HEK293 (cell line): ENCODE data around the gene RTP5.

Experiments
- CTCF ChIA-PET: fragments of 350-600 bp; formaldehyde crosslinking; extraction: SDS; loops from one replicate; lab custom pipeline; 2021; ENCODE audit warnings: antibody characterized with exemption; lab: Yijun Ruan, JAX
- POLR2A ChIA-PET: fragments of 300-600 bp; formaldehyde crosslinking; extraction: SDS; loops from one replicate; lab custom pipeline; 2020; ENCODE audit warnings: antibody characterized with exemption, inconsistent platforms; lab: Yijun Ruan, JAX
- H3K27ac ChIP-seq: fragments of 200-500 bp; sonication (Bioruptor generic); 2 replicates; pipeline ENCODE4 v1.5.1; 2014; ENCODE audit warnings: low read depth, low read length, control low read depth, inconsistent platforms; ENCODE audit errors: extremely low read depth
- H3K36me3 ChIP-seq, 2 experiments: fragments of 200-500 bp in 1 of 2; sonication (Bioruptor generic) in 1 of 2; 1 replicate in 1 of 2; 2 replicates in 1 of 2; pipeline ENCODE4 v1.5.1; 2014 to 2017; ENCODE audit warnings: inconsistent platforms in 2 of 2, low read length in 2 of 2; ENCODE audit not compliant: control insufficient read depth in 2 of 2, insufficient read depth in 1 of 2
- H3K4me1 ChIP-seq: fragments of 200-500 bp; sonication (Bioruptor generic); 2 replicates; pipeline ENCODE4 v1.5.1; 2014; ENCODE audit warnings: mild to moderate bottlenecking, low read length, inconsistent platforms; ENCODE audit not compliant: control insufficient read depth, insufficient read depth
- H3K4me3 ChIP-seq: 2 replicates; pipeline ENCODE4 v1.5.1; 2011; ENCODE audit warnings: low read depth, mild to moderate bottlenecking, control low read depth, low read length, moderate library complexity
- H3K9me3 ChIP-seq: fragments of 200-500 bp; sonication (Bioruptor generic); 2 replicates; pipeline ENCODE4 v1.5.1; 2014; ENCODE audit warnings: low read depth, low read length, inconsistent platforms; ENCODE audit not compliant: control insufficient read depth, insufficient read depth
- KLF10 ChIP-seq: fragments of 450-650 bp; IDR thresholded peaks from 2 replicates; pipeline ENCODE4 v1.5.1; 2018; ENCODE audit warnings: missing biosample characterization, mild to moderate bottlenecking, missing genetic modification characterization
- MYNN ChIP-seq: fragments of 450-650 bp; formaldehyde crosslinking; IDR thresholded peaks from 2 replicates; pipeline ENCODE4 v1.5.1; 2016; ENCODE audit warnings: missing biosample characterization, missing genetic modification characterization, borderline replicate concordance
- SETDB1 ChIP-seq: IDR thresholded peaks from one replicate; pipeline ENCODE4 v1.6.1; 2017; ENCODE audit warnings: mild to moderate bottlenecking, low read length, moderate library complexity, mixed read lengths; ENCODE audit not compliant: insufficient read length
- TCF7L2 ChIP-seq: IDR thresholded peaks from 2 replicates; pipeline ENCODE4 v1.6.1; 2011; ENCODE audit warnings: low read depth, mild to moderate bottlenecking, inconsistent platforms, low read length, moderate library complexity, borderline replicate concordance
- YY2 ChIP-seq: fragments of 450-650 bp; formaldehyde crosslinking; IDR thresholded peaks from 2 replicates; pipeline ENCODE4 v1.5.1; 2016; ENCODE audit warnings: missing biosample characterization, missing genetic modification characterization
- ZBTB17 ChIP-seq: fragments of 450-650 bp; formaldehyde crosslinking; IDR thresholded peaks from 2 replicates; pipeline ENCODE4 v1.5.1; 2016; ENCODE audit warnings: missing biosample characterization, missing genetic modification characterization
- ZFP41 ChIP-seq: fragments of 450-650 bp; formaldehyde crosslinking; IDR thresholded peaks from 2 replicates; pipeline ENCODE4 v1.5.1; 2016; ENCODE audit warnings: missing biosample characterization, missing genetic modification characterization, borderline replicate concordance
- ZNF37A ChIP-seq: fragments of 450-650 bp; IDR thresholded peaks from 2 replicates; pipeline ENCODE4 v1.5.1; 2018; ENCODE audit warnings: missing biosample characterization, missing genetic modification characterization
- ZNF629 ChIP-seq: fragments of 450-650 bp; formaldehyde crosslinking; IDR thresholded peaks from 2 replicates; pipeline ENCODE4 v1.5.1; 2017; ENCODE audit warnings: missing biosample characterization, missing genetic modification characterization
- ZNF660 ChIP-seq: fragments of 450-650 bp; IDR thresholded peaks from 2 replicates; pipeline ENCODE4 v1.5.1; 2018; ENCODE audit warnings: missing biosample characterization, mild to moderate bottlenecking, missing genetic modification characterization
- ZNF837 ChIP-seq: fragments of 450-650 bp; formaldehyde crosslinking; IDR thresholded peaks from 2 replicates; pipeline ENCODE4 v1.5.1; 2016; ENCODE audit warnings: missing biosample characterization, missing genetic modification characterization
- ZXDB ChIP-seq: fragments of 450-650 bp; formaldehyde crosslinking; IDR thresholded peaks from 2 replicates; pipeline ENCODE4 v1.5.1; 2016; ENCODE audit warnings: missing biosample characterization, missing genetic modification characterization
- TF ChIP-seq, protein P1 (sequence below): fragments of 450-650 bp; formaldehyde crosslinking; IDR thresholded peaks from 2 replicates; pipeline ENCODE4 v1.5.1; 2016; ENCODE audit warnings: missing biosample characterization, missing genetic modification characterization
- TF ChIP-seq, protein P2 (sequence below): fragments of 450-650 bp; formaldehyde crosslinking; IDR thresholded peaks from 2 replicates; pipeline ENCODE4 v1.5.1; 2016; ENCODE audit warnings: missing biosample characterization, missing genetic modification characterization
- TF ChIP-seq, protein P3 (sequence below): fragments of 450-650 bp; formaldehyde crosslinking; IDR thresholded peaks from 2 replicates; pipeline ENCODE4 v1.5.1; 2017; ENCODE audit warnings: missing biosample characterization, missing genetic modification characterization
- TF ChIP-seq, protein P4 (sequence below): fragments of 450-650 bp; formaldehyde crosslinking; IDR thresholded peaks from 2 replicates; pipeline ENCODE4 v1.5.1; 2017; ENCODE audit warnings: missing biosample characterization, mild to moderate bottlenecking, missing genetic modification characterization, moderate library complexity

Gene RTP5

DNA sequence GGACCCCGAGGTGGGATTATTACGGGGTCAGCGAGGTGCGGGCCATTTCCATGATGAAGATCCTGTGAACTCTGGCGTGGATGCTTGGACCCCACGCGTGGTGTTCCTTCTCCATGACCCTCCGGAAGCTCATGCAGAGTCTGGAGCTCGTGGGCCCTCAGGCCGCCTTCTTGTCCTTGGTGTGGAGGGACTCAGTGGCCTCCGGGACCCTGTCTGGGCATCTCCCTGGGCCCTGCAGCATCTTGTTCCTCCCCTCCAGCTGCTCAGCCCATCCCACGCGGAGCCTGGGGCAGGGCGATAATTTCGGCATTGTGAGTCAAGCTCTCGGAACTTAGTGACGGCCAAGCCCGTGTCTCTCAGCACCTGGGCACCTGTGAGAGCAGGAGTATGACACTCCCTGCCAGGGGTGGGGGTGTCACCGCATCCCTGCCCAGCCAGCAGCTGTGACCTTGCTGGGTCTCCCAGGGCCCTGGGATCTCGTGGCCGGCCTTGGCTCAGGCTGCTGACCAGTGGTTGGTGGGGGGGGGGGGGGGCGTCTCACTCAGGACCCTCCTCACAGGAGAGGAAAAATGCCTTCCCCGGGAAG, 24.6 kb downstream of the RTP5 start:
- Histone ChIP-seq H3K4me1 (peaks cover 5% of the 10 kb centered on the region; the same call in 1 of the 2 replicates), H3K27ac (no peak overlapping the region), H3K9me3 (no peaks in the 10 kb centered on the region), H3K4me3 (no peak overlapping the region), H3K36me3 (no peaks in the 10 kb centered on the region)
- TF ChIP-seq KLF10 = no peak
- TF ChIP-seq YY2 (tag by site-specific recombination) = no peak
- TF ChIP-seq ZNF660 = no peak
- no peak for TF ChIP-seq ZNF37A (tag by site-specific recombination)
- TF ChIP-seq ZNF629 (tag by site-specific recombination) = no peak
- TF ChIP-seq MYNN (tag by site-specific recombination) = no peak
- TF ChIP-seq TCF7L2 = no peak
- TF ChIP-seq, protein P1, sequence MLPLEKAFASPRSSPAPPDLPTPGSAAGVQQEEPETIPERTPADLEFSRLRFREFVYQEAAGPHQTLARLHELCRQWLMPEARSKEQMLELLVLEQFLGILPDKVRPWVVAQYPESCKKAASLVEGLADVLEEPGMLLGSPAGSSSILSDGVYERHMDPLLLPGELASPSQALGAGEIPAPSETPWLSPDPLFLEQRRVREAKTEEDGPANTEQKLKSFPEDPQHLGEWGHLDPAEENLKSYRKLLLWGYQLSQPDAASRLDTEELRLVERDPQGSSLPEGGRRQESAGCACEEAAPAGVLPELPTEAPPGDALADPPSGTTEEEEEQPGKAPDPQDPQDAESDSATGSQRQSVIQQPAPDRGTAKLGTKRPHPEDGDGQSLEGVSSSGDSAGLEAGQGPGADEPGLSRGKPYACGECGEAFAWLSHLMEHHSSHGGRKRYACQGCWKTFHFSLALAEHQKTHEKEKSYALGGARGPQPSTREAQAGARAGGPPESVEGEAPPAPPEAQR = no peak
- TF ChIP-seq, protein P2, sequence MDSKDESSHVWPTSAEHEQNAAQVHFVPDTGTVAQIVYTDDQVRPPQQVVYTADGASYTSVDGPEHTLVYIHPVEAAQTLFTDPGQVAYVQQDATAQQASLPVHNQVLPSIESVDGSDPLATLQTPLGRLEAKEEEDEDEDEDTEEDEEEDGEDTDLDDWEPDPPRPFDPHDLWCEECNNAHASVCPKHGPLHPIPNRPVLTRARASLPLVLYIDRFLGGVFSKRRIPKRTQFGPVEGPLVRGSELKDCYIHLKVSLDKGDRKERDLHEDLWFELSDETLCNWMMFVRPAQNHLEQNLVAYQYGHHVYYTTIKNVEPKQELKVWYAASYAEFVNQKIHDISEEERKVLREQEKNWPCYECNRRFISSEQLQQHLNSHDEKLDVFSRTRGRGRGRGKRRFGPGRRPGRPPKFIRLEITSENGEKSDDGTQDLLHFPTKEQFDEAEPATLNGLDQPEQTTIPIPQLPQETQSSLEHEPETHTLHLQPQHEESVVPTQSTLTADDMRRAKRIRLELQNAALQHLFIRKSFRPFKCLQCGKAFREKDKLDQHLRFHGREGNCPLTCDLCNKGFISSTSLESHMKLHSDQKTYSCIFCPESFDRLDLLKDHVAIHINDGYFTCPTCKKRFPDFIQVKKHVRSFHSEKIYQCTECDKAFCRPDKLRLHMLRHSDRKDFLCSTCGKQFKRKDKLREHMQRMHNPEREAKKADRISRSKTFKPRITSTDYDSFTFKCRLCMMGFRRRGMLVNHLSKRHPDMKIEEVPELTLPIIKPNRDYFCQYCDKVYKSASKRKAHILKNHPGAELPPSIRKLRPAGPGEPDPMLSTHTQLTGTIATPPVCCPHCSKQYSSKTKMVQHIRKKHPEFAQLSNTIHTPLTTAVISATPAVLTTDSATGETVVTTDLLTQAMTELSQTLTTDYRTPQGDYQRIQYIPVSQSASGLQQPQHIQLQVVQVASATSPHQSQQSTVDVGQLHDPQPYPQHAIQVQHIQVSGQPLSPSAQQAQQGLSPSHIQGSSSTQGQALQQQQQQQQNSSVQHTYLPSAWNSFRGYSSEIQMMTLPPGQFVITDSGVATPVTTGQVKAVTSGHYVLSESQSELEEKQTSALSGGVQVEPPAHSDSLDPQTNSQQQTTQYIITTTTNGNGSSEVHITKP (tag by site-specific recombination) = no peak
- no peak for TF ChIP-seq SETDB1
- TF ChIP-seq ZXDB (tag by site-specific recombination) = no peak
- TF ChIP-seq, protein P3, sequence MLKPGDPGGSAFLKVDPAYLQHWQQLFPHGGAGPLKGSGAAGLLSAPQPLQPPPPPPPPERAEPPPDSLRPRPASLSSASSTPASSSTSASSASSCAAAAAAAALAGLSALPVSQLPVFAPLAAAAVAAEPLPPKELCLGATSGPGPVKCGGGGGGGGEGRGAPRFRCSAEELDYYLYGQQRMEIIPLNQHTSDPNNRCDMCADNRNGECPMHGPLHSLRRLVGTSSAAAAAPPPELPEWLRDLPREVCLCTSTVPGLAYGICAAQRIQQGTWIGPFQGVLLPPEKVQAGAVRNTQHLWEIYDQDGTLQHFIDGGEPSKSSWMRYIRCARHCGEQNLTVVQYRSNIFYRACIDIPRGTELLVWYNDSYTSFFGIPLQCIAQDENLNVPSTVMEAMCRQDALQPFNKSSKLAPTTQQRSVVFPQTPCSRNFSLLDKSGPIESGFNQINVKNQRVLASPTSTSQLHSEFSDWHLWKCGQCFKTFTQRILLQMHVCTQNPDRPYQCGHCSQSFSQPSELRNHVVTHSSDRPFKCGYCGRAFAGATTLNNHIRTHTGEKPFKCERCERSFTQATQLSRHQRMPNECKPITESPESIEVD (tag by site-specific recombination) = no peak
- TF ChIP-seq ZNF837 (tag by site-specific recombination) = no peak
- TF ChIP-seq, protein P4, sequence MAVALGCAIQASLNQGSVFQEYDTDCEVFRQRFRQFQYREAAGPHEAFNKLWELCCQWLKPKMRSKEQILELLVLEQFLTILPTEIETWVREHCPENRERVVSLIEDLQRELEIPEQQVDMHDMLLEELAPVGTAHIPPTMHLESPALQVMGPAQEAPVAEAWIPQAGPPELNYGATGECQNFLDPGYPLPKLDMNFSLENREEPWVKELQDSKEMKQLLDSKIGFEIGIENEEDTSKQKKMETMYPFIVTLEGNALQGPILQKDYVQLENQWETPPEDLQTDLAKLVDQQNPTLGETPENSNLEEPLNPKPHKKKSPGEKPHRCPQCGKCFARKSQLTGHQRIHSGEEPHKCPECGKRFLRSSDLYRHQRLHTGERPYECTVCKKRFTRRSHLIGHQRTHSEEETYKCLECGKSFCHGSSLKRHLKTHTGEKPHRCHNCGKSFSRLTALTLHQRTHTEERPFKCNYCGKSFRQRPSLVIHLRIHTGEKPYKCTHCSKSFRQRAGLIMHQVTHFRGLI = no peak
- no peak for TF ChIP-seq ZBTB17
- TF ChIP-seq ZFP41 (tag by site-specific recombination) = no peak
- ChIA-PET CTCF (no interaction called here), POLR2A (interaction anchor here (1.0 kb wide), 1 partner anchor 10 kb away, joined by 3 read pairs; no protein-coding TSS in a partner anchor)
